T-cell (primary cell): Measurements from ENCODE around the gene TEAD3. TPM values are rescaled to one million over a fixed set of nuclear protein-coding genes. Genes with fewer than 3 reads are reported as not detected.
A peak's percentile ranks its signal among the peaks of the same experiment; 100 is the strongest.

Experiments used
- ATAC-seq, 4 experiments: fragments of 200-7000 bp in 3 of 4; fragments of 150-1000 bp in 1 of 4; cut with Tn5 transposase; replicated peaks in 1 of 4; 1 replicate in 3 of 4; 2 replicates in 1 of 4; pipeline ENCODE4 v1.10.0; 2021; ENCODE audit warnings: moderate library complexity in 3 of 4, mild to moderate bottlenecking in 2 of 4, moderate number of reproducible peaks in 1 of 4
- CTCF ChIA-PET, 2 donors: fragments of 300-600 bp; sonication (Branson Sonifier 250); formaldehyde crosslinking; loops; one replicate each; lab custom pipeline; 2022; ENCODE audit warnings: antibody characterized with exemption in 2 of 2; lab: Charles Lee
- POLR2A ChIA-PET, 2 donors: fragments of 300-600 bp; sonication (Branson Sonifier 250); formaldehyde crosslinking; loops; one replicate each; lab custom pipeline; 2022; ENCODE audit warnings: antibody characterized with exemption in 2 of 2; lab: Charles Lee
- DNase-seq, 35 experiments: peaks; one replicate each; pipeline versions ENCODE4 v3.0.0 to v3.0.0-alpha.2; 2013 to 2023
- H3K27ac ChIP-seq: one replicate; pipeline ENCODE4 v1.5.1; 2013; ENCODE audit warnings: low read length
- H3K27me3 ChIP-seq, 2 experiments: replicated peaks in 1 of 2; 1 replicate in 1 of 2; 2 replicates in 1 of 2; pipeline versions ENCODE4 v1.6.1 to v1.7.0; 2013; ENCODE audit warnings: low read length in 1 of 2, mixed read lengths in 1 of 2; ENCODE audit not compliant: control insufficient read depth in 2 of 2, insufficient read depth in 2 of 2; ENCODE audit errors: extremely low read depth in 1 of 2
- H3K36me3 ChIP-seq, 2 donors: 1 replicate in 1 of 2; 2 replicates in 1 of 2; pipeline versions ENCODE4 v1.6.1 to v1.7.0; 2013; ENCODE audit warnings: low read length in 1 of 2; ENCODE audit not compliant: control insufficient read depth in 2 of 2, insufficient read depth in 1 of 2; ENCODE audit errors: extremely low read depth in 1 of 2
- H3K4me1 ChIP-seq, 2 experiments: 1 replicate in 1 of 2; 2 replicates in 1 of 2; pipeline versions ENCODE4 v1.6.1 to v1.7.0; 2013; ENCODE audit warnings: low read length in 2 of 2, mixed read lengths in 1 of 2; ENCODE audit not compliant: insufficient read depth in 2 of 2, control insufficient read depth in 1 of 2; ENCODE audit errors: extremely low read depth in 1 of 2
- H3K4me3 ChIP-seq, 2 donors: 1 replicate in 1 of 2; 2 replicates in 1 of 2; pipeline versions ENCODE4 v1.5.1 to v1.7.0; 2013; ENCODE audit warnings: mild to moderate bottlenecking in 2 of 2, low read length in 1 of 2, moderate library complexity in 1 of 2; ENCODE audit not compliant: control insufficient read depth in 1 of 2; ENCODE audit errors: extremely low read depth in 1 of 2
- H3K9me3 ChIP-seq: 2 replicates; pipeline ENCODE4 v1.7.0; 2013
- H3K27ac Mint-ChIP-seq, 2 donors: one replicate each; pipeline ENCODE4 v1.8.0; 2020 to 2021; ENCODE audit warnings: mild to moderate bottlenecking in 2 of 2, mixed read lengths in 2 of 2
- H3K27me3 Mint-ChIP-seq, 2 donors: one replicate each; pipeline ENCODE4 v1.8.0; 2021 to 2022; ENCODE audit warnings: mixed read lengths in 2 of 2
- H3K36me3 Mint-ChIP-seq: one replicate; pipeline ENCODE4 v1.8.0; 2021; ENCODE audit warnings: mixed read lengths
- H3K4me1 Mint-ChIP-seq, 3 donors: one replicate each; pipeline ENCODE4 v1.8.0; 2020 to 2022; ENCODE audit warnings: mixed read lengths in 3 of 3, mild to moderate bottlenecking in 1 of 3
- H3K4me3 Mint-ChIP-seq, 3 donors: one replicate each; pipeline ENCODE4 v1.8.0; 2020 to 2022; ENCODE audit warnings: mild to moderate bottlenecking in 3 of 3, mixed read lengths in 3 of 3, moderate library complexity in 3 of 3
- H3K9me3 Mint-ChIP-seq, 3 donors: one replicate each; pipeline ENCODE4 v1.8.0; 2020 to 2022; ENCODE audit warnings: mixed read lengths in 3 of 3
- WGBS: methylation state at CpG from one replicate; pipeline ENCODE4 v1.1.5; 2013; ENCODE audit warnings: missing lambda C conversion rate; ENCODE audit not compliant: insufficient coverage; 5-methylcytosine and 5-hydroxymethylcytosine counted together
- total RNA-seq, 35 experiments: library from RNA in 6 of 35; stranded (reverse) in 6 of 35; fragments of 120-200 nt in 1 of 35; gene quantifications; one replicate each; pipeline versions ENCODE4 v1.2.1 to v1.2.4 and lab custom pipeline; 2013 to 2026

Gene TEAD3
- total RNA-seq, 5 donors from 2014 or later (not counting 1 experiment from before 2014, with no cell fraction given) = 0.26 to 0.53 (median 0.41) TPM; not detected in 2

GRCh38 chr6:35492974-35493284 is 4.0 kb downstream of the TEAD3 start:
- no peaks in the 10 kb centered on the region for H3K36me3 Mint-ChIP-seq
- DNase-seq (no peak), ATAC-seq (no peak)
- H3K27me3 ChIP-seq = peaks cover 0 to 4% of the 10 kb centered on the region in 2 experiments
- peaks cover 0 to 22% of the 10 kb centered on the region in 2 experiments for H3K4me1 ChIP-seq
- no peak overlapping the region for H3K4me3 ChIP-seq
- POLR2A ChIA-PET = no interaction called here
- CTCF ChIA-PET = no interaction called here
- H3K36me3 ChIP-seq = no peaks in the 10 kb centered on the region
- no peaks in the 10 kb centered on the region for H3K9me3 Mint-ChIP-seq
- WGBS = 100% methylated on average over 3 of the region's 7 CpGs
- no peaks in the 10 kb centered on the region for H3K27me3 Mint-ChIP-seq
- H3K4me1 Mint-ChIP-seq = peaks cover 14 to 21% (median 15%) of the 10 kb centered on the region in 3 donors
- no peak overlapping the region for H3K4me3 Mint-ChIP-seq
- H3K27ac ChIP-seq = no peak overlapping the region
- H3K9me3 ChIP-seq = no peaks in the 10 kb centered on the region
- peak overlapping the region in 1 of 2 donors; percentile 53 for H3K27ac Mint-ChIP-seq

GRCh38 chr6:35492258-35492973 is 4.5 kb downstream of the TEAD3 start:
- DNase-seq (no peak), ATAC-seq (no peak)
- no CpG with 5 or more reads among the region's 7 CpGs for WGBS
- H3K9me3 ChIP-seq = no peaks in the 10 kb centered on the region
- H3K4me3 ChIP-seq = no peak overlapping the region
- Mint-ChIP-seq H3K27me3 (no peaks in the 10 kb centered on the region), H3K27ac (peak overlapping the region in 1 of 2 donors; percentile 53), H3K9me3 (no peaks in the 10 kb centered on the region), H3K4me3 (no peak overlapping the region), H3K36me3 (no peaks in the 10 kb centered on the region), H3K4me1 (peaks cover 13 to 21% (median 16%) of the 10 kb centered on the region in 3 donors)
- POLR2A ChIA-PET = no interaction called here
- H3K27ac ChIP-seq = no peak overlapping the region
- peaks cover 0 to 18% of the 10 kb centered on the region in 2 experiments for H3K4me1 ChIP-seq
- no peaks in the 10 kb centered on the region for H3K27me3 ChIP-seq
- CTCF ChIA-PET = no interaction called here
- no peaks in the 10 kb centered on the region for H3K36me3 ChIP-seq

DNA sequence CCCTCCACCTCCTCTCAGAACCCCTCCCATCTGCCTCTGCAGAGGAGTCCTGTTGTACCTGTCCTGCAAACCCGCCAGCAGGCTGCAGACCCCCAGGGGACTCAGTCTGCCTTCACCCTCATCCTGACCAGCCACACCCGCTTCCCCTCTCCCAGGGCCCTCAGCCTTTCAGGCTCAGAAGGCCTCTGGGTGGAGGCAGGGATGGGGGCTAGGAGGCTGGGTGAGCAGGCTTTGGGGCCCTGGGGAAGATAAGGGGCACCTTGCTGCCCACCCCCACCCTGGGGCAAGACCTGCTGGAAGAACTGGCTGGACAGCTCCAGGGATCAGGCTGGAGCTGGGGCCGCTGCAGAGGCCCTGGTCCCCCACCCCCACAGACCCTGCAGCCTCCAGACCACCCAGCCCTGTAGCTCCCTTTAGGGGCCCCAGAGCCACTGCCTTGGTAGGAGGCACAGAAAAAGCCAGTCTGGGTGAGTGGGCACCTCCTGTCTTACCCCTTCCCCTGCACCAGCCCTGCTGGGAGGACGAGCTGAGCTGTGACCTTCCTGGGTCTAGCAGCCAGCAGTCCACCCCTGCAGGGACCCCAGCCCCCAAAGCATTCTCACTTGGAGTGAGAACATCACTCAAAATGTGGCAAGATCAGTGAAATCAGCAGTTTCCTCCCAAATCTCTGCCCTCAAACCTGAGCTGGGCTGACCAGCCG is 5.2 kb downstream of the TEAD3 start:
- ChIA-PET CTCF (no interaction called here), POLR2A (no interaction called here)
- peaks cover 13 to 21% (median 16%) of the 10 kb centered on the region in 3 donors for H3K4me1 Mint-ChIP-seq
- Histone ChIP-seq H3K9me3 (no peaks in the 10 kb centered on the region), H3K4me1 (peaks cover 0 to 17% of the 10 kb centered on the region in 2 experiments), H3K36me3 (no peaks in the 10 kb centered on the region), H3K4me3 (no peak overlapping the region), H3K27ac (no peak overlapping the region), H3K27me3 (no peaks in the 10 kb centered on the region)
- ATAC-seq (no peak), DNase-seq (no peak)
- 30% methylated on average over 2 of the region's 5 CpGs for WGBS
- no peaks in the 10 kb centered on the region for H3K9me3 Mint-ChIP-seq
- H3K27ac Mint-ChIP-seq = no peak overlapping the region
- no peak overlapping the region for H3K4me3 Mint-ChIP-seq
- no peaks in the 10 kb centered on the region for H3K36me3 Mint-ChIP-seq
- H3K27me3 Mint-ChIP-seq = no peaks in the 10 kb centered on the region

DNA sequence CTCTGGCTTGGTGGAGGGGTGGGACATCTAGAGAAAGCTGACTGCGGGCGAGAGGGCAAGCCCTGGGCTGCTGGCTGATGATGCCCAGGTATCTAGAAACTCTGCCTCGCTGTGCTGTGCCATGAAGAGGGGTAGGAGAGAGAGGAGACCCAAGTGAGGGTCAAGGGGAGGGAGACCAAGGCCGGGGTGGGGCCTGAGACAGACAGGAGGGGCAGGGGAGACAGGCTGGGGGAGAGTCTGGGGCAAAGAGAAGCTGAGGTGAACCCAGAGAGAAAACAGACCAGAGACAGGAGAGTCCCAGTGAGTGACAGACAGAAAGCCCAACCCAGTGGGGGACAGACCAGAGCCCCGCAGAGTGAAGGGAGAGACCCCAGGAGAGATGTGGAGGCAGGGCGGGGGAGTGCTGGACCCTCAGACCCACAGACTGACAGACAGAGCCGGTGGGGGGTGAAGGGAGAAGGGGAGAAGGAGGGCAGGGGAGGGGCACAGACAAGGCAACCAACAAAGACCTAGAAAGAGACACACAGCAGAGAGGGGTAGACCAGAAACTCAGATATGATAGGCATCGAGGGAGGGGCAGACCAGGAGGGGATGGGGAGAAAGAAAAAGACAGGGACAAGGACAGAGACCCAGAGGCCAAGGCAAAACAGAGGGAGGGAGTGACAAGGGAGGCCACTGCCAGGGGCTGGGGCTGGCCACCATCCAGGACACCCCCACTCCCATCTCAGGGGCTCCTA is 5.9 kb downstream of the TEAD3 start:
- ATAC-seq (no peak), DNase-seq (no peak)
- Mint-ChIP-seq H3K27ac (no peak overlapping the region), H3K4me1 (peaks cover 13 to 21% (median 16%) of the 10 kb centered on the region in 3 donors), H3K27me3 (no peaks in the 10 kb centered on the region), H3K36me3 (no peaks in the 10 kb centered on the region), H3K9me3 (no peaks in the 10 kb centered on the region), H3K4me3 (no peak overlapping the region)
- ChIA-PET CTCF (interaction anchor here in 1 of 2 donors (0.5 kb wide), 1 partner anchor 1086 kb away, joined by 3 read pairs; no protein-coding TSS in a partner anchor), POLR2A (no interaction called here)
- H3K4me3 ChIP-seq = no peak overlapping the region
- WGBS = 89% methylated on average over 4 of the region's 8 CpGs
- peaks cover 0 to 14% of the 10 kb centered on the region in 2 experiments for H3K4me1 ChIP-seq
- H3K9me3 ChIP-seq = no peaks in the 10 kb centered on the region
- H3K36me3 ChIP-seq = no peaks in the 10 kb centered on the region
- H3K27me3 ChIP-seq = no peaks in the 10 kb centered on the region
- H3K27ac ChIP-seq = no peak overlapping the region

DNA sequence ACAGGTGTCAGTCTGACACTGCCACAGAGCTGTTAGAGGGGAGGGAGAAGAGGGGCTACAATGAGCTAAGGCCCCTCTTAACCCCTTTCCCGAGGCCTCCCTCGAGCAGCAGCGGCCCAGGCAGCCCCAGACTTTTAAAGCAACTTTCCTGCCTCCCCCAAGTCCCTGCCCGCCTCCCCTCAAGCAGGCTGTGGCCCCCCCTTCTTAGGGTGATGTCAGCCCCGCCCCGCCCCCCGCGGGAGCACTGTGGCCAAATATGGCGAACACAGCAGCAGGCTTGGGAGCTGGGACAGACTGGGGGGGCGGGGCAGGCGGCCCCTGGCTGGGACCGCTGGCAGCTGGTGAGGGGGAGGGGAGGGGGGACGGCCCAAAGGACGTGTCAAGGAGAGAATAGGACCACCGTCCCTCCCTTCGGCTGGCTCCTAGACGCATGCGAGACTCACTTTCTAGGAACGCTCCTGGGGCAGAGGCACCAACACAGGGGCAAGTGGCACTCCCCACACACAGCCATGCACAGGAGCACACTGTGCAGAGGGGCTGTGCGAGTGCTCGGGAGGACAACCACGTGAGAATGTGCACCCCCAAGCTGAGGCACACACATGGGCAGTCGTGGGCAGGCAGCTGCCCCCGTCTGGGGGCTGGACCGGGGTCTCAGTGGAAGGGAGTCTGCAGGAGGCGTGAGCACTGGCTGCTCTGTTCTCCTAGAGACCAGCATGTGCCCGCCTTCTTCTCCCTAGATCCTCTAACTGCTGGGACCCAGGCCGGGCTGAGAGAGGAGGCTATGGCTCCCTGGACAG is 6.7 kb downstream of the TEAD3 start:
- no peaks in the 10 kb centered on the region for H3K27me3 ChIP-seq
- H3K9me3 Mint-ChIP-seq = no peaks in the 10 kb centered on the region
- H3K27me3 Mint-ChIP-seq = no peaks in the 10 kb centered on the region
- H3K4me1 ChIP-seq = peaks cover 0 to 14% of the 10 kb centered on the region in 2 experiments
- no peaks in the 10 kb centered on the region for H3K9me3 ChIP-seq
- DNase-seq (no peak), ATAC-seq (no peak)
- H3K36me3 ChIP-seq = no peaks in the 10 kb centered on the region
- ChIA-PET POLR2A (no interaction called here), CTCF (interaction anchor here in 1 of 2 donors (0.6 kb wide), 1 partner anchor 26 kb away, joined by 3 read pairs; no protein-coding TSS in a partner anchor)
- H3K4me1 Mint-ChIP-seq = peaks cover 11 to 21% (median 15%) of the 10 kb centered on the region in 3 donors
- no peak overlapping the region for H3K4me3 ChIP-seq
- H3K36me3 Mint-ChIP-seq = no peaks in the 10 kb centered on the region
- 73% methylated on average over 4 of the region's 28 CpGs for WGBS
- no peak overlapping the region for H3K27ac Mint-ChIP-seq
- H3K27ac ChIP-seq = no peak overlapping the region
- no peak overlapping the region for H3K4me3 Mint-ChIP-seq
